Measurements from ENCODE around the gene ABCB8. TPM values are rescaled to one million over a fixed set of nuclear protein-coding genes. Genes with fewer than 3 reads are reported as not detected.

The ABCB8 gene
- total and polyA plus RNA-seq, 9 of the 15 experiments (the other 6 are each of a cell fraction or from before 2014, with no cell fraction given): 7.6 to 106 (median 36.3) TPM

- TF ChIP-seq, protein P1, sequence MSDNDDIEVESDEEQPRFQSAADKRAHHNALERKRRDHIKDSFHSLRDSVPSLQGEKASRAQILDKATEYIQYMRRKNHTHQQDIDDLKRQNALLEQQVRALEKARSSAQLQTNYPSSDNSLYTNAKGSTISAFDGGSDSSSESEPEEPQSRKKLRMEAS (CRISPR knock-in tag; IDR thresholded peaks at IDR 0.05): peak; percentile 54; the same call in 1 of the 2 replicates
- no peak for TF ChIP-seq WHSC1 (IDR thresholded peaks at IDR 0.05; ENCODE audit: low read length)
- TF ChIP-seq STAT6 (CRISPR knock-in tag; IDR thresholded peaks at IDR 0.05): no peak
- TF ChIP-seq ZNF408 (CRISPR knock-in tag; IDR thresholded peaks at IDR 0.05; ENCODE audit: low read depth): no peak
- no peak for TF ChIP-seq SMAD1 (IDR thresholded peaks at IDR 0.05; ENCODE audit: low read depth, low read length, partially characterized antibody)
- 0 out of 4 replicates have a peak, but pooled peaks of 1 of the 2 experiments have one; percentile 3 for TF ChIP-seq SIN3A (IDR thresholded peaks at IDR 0.05; ENCODE audit: borderline replicate concordance in 2 of 2, control insufficient read depth in 1 of 2, low read depth in 2 of 2, low read length in 2 of 2)
- TF ChIP-seq SIRT6 (IDR thresholded peaks at IDR 0.05; ENCODE audit: low read depth, low read length): no peak
- TF ChIP-seq ZNF436 (CRISPR knock-in tag; IDR thresholded peaks at IDR 0.05): no peak
- no peak for TF ChIP-seq ZNF398 (CRISPR knock-in tag; IDR thresholded peaks at IDR 0.05)
Measured at GRCh38 chr7:151039850-151040548, 11.7 kb downstream of the ABCB8 start (continued).

Data from K562 (cell line).